Raji (cell line): ENCODE results near the gene COL6A2.

Experiments
- POLR2A ChIP-seq: IDR thresholded peaks from 2 replicates; pipeline ENCODE4 v1.6.1; 2011; ENCODE audit warnings: low read depth, low read length, control low read depth; ENCODE audit not compliant: insufficient read depth

The COL6A2 gene

DNA sequence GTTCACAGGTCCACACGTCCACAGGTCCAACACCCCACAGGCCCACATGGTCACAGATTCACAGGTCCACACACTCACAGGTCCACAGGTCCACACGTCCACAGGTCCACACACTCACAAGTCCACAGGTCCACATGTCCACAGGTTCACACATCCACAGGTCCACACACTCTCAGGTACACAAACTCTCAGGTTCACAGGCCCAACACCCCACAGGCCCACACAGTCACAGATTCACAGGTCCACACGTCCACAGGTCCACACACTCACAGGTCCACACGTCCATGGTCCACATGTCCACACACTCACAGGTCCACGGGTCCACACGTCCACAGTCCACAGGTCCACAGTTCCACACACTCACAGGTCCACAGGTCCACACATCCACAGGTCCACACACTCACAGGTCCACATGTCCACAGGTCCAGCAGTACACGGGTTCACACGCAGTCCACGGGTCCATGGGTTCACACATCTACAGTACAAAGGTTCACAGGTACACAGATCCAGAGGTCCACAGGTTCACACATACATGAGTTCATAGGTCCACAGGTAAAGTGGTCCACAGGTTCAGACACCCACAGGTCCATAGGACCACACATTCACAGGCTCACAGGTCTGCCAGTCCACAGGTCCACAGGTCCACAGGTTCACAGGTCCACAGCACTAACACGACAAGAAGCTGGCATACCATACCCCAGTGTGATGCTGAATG lies 39.3 kb upstream of the COL6A2 start:
- TF ChIP-seq POLR2A = no peak

DNA sequence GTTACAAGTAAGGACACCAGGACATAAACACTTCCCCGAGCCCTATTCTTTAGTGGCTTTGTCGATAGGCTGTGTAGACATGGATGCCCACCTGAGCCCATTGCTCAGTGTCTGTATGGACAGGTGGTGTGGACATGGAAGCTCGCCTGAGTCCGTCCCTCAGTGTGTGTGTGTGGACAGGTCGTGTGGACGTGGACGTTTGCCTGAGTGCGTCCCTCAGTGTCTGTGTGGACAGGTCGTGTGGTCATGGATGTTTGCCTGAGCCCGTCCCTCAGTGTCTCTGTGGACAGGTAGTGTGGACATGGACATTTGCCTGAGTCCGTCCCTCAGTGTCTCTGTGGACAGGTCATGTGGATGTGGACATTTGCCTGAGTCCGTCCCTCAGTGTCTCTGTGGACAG lies 38.7 kb upstream of the COL6A2 start:
- TF ChIP-seq POLR2A = no peak

DNA sequence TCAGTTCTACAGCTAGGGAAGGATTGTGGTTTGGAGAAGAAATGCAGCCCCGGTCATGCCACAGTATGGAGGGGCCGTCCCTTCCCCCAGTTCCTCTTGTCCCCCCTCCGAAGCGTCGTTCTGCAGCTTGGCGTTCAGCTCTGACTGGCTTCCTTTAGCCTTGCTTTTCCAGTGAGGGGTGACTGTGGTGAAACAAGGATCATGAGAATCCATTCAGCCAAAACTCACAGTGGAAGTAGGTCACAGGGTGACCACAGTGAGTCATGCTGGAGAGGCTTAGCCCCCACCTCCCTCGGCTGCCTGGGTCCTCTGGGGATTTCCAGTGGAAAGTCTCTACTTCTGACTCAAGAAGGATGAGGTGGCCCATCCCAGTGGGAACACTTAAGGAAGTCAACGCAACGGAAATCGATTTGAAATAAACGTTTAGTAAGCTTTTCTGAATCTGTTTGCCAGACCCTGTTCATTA lies 37.3 kb upstream of the COL6A2 start:
- TF ChIP-seq POLR2A = no peak

DNA sequence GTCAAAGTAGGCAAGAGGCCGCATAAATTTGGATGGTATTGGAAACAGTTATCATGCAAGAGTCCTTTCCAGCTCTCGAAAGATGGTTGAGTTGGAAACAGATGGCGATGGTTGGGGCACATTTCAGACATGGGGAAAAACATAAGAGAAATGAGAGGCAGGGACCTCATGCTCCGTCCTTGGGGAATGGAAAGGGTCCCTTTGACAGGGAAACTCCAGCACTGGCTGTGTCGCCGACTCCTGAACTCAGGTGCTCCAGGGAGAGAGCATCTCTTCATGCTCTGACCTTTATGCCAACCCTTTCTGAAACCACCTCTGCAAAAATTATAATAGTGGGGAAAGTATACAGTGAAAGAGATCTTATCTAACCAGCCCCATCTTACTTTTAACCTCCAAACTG lies 36.8 kb upstream of the COL6A2 start:
- no peak for TF ChIP-seq POLR2A

DNA sequence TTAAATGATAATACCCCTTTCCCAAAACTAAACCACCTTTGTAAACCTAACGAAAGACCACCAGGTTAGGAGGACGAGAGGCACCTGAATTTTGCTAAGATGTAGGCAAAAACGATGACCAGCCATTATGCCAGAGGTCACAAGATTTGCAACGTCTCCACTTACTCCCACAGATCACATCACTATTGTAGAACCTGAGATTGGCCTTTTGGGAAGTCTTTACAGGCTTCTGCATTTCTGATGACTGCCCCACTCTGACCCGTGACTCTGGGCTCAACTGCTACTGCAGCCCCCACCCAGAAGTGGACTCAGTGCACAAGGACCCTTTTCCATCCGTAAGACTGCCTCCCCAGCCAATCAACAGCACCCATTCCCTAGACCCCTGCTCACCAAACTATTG lies 36.4 kb upstream of the COL6A2 start:
- TF ChIP-seq POLR2A = no peak

DNA sequence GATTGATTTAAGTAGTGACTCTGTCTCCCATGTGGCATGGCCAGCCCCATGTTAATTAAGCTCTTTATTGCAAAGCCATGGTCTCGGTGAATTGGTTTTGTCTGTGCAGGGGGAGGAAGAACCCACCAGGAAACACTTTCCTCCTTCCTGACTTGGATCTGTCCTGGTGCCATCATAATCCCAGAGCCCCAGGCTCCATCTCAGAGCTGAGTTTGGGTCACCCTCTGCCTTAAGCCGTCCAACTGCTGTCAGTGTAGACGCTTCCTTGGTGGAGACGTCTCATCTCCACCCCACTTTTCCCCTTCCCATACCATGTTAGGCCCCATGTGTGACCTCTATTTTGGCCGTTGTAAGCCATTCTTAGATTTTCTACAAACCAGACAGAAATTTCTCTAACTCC lies 36.0 kb upstream of the COL6A2 start:
- no peak for TF ChIP-seq POLR2A

DNA sequence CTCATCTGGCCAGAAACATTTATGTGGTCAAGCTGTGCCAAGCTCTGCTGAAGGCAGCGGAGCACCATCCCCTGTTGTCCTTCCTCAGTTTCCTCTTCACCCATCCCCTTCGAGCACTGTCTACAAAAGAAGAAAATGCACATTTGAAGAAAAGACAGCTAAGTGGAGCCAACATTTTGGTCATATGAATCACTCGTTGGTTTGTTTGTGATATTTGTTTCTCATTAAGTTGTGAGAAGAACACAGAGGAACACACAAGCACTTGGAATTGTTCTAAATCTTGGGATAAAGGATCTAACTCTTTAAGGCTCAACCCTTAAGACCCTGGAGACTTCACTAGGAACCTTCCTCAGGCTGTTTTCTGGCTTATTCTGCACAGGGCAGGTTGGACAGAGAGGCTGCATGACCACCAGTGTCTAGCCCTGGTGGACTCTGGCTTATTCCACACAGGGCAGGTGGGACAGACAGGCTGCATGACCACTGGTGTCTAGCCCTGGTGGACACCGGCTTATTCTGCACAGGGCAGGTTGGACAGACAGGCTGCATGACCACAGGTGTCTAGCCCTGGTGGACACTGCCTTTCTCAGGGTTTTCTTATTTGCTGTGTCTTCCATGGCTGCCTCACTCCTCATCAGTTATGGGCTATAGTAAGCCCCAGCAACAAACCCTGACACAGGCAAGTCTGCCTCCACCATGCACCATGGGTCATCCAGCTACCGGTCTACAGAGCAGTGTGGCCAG lies 35.3 kb upstream of the COL6A2 start:
- TF ChIP-seq POLR2A = no peak

DNA sequence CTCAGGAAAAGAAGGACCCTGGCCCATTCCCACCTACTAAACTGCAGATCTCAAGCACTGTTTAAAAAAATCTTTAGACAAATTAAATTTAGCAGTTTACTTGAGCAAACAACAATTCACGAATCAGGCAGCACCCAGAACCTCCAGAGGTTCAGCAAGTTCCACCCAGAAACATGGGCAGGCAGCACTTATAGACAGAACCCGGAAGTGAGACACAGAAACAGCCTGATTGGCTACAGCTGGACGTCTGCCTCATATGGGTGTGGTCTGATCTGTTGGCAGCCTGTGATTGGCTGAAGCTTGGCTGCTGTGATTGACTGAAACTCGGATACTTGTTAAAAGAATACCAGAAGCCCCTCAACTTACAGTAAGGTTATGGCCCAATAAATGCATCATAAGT lies 34.7 kb upstream of the COL6A2 start:
- no peak for TF ChIP-seq POLR2A

DNA sequence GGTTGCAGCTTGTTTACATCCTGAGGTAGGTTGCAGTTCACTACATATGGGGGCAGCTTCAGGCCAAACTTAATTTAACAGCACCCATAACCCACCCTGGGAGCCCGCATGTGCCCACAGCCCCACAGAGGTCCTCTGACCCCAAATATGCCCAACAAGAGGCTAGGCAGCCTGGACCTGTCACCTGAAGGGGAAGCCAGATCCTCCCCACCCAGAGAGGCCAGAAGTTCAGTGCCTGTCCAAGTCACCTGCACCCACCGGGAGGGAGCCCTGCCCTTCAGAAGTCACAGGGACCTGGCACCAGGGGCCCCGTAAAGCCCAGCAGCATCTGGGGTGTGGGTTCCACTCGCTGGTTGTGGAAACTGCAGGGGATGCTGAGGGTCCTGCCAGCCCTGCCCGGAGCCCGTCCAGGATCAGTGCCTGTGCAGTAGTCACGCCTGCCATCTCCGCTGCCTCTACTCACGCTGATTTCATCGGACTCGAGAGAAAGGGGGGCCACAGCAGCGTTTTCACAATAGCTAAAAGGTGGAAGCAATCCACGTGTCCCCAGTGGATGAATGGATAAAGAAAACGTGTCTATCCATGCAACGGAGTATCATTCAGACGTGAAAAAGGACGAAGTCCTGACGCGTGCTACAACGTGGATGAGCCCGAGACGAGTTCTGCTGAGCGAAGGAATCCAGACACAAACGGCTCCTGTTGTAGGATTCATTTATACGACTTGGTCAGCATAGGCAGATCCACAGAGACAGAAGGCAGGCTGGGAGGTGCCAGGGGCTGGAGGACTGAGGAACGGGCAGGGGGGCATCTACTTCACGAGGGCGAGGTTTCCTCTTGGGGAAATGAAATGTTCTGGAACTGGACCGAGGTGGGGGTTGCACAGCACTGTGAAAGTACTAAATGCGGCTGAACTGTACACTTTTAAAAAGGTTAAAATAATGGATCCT lies 33.9 kb upstream of the COL6A2 start:
- TF ChIP-seq POLR2A = no peak

DNA sequence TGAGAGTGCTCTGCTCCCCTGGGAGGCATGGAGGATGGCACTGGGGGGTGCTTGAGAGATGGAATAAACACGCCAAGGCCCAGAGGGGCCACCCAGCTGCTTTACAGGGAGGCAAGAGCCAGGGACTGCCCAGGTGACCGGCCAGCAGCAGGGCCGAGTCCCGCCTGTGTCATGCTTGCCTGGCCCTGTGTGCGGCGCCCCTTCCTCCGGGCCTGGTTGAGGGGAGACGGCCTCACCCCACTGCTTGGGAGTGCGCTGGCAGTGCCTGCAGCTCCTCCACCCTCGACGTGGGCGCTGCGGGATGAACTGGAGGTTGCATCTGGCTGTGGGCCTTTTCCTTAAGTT lies 33.1 kb upstream of the COL6A2 start:
- TF ChIP-seq POLR2A = no peak

DNA sequence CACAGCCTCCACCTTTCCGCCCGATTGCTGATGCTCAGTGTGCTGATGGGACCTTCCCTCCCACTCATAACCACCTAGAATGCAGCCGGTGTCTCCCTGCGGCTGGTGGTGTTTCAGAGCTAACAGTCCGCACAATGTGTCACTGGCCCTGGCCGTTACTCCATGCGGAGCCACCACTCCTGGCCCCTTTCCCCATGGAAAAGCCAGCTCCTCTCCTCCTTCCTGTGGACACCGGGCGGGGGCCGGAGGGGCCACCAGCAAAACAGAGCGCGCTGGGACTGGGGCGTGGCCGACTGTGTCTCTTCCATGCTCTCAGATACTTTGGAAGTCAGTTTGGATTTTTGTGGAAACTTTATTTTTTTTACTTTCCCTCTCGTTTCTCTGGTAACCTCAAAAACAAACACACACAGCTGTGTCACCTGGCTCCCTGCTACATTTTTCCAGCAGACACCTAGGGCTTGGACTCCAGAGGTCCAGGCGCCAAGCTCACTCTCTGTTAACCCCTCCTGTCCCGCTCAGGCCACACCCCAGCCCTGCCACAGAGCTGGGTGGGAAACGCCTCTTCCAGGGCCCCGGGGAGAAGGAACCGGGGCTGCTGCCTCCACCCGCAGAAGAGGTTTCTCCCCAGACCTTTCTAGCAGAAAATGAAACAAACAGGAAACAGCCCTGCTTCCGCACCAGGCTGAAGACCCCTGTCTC lies 32.5 kb upstream of the COL6A2 start:
- TF ChIP-seq POLR2A = no peak

DNA sequence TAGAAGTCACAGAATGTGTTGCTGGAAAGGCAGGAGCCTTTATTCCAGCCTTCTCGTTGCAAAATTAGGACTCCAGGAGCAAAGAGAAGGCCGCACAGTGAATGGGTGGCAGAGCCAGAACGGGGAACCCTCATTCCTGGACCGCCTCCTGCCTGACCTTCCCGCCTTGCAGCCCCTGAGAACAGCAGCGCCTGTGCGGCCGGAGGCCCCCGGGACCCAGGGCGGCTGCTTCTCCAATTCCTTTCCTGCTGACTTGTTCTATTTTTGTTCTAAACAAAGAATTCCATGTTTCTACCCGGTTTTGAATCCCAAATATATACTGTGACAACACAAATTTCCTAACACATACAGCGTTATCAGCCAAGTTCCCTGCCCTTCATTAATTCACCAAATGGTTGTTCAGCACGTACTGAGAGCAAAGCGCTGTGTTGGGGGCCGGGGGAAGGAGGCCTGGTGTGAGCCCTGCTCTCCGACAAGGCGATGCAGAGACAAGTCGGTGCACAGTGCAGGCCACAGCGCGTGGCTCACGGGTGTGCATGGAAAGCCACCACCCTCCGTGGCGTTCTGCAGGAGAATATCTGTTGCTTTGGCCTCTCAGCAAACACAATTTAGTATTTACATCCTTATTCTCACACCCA lies 31.9 kb upstream of the COL6A2 start:
- TF ChIP-seq POLR2A = no peak

DNA sequence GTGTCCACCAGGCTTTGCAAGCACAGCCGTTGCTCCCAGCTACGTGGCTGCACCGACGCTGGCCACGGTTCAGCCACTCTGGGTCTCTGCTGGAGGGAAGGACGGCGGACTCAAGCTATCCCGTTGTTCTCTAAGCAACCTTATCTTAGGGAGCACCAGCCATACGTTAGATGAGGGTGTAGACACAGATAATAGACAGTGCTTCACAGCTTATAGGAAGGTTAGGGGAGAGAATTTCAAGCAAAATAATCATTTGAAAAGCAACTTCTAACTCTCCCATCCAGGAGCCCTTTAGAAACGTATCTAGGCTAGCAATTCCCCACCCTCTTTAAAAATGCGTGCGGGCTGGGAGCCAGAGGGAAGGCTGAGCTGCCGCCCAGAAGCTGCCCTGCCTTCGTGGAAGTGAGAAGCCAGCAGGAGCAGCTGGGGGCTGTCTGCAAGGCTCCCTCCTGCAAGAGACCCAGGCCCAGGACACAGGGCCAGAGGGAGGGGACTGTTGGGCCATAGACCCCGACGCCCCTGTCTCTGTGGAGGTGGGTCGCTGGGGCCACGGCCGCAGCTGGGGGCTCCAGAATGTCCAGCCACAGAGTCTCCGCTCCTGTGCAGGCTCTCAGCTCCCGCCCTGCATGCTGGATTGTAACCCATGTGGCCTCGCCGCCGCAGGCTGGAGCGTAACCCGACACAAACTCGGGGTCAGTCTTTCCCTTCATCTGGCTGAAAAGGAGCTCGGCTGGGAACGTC lies 31.2 kb upstream of the COL6A2 start:
- no peak for TF ChIP-seq POLR2A
